ENCODE data around the gene POLR2E. TPM values are rescaled to one million over a fixed set of nuclear protein-coding genes. Genes with fewer than 3 reads are reported as not detected.

Gene POLR2E
- total and polyA plus RNA-seq, 9 of the 15 experiments (the other 6 are each of a cell fraction or from before 2014, with no cell fraction given) = 3.4 to 413 (median 244) TPM

DNA sequence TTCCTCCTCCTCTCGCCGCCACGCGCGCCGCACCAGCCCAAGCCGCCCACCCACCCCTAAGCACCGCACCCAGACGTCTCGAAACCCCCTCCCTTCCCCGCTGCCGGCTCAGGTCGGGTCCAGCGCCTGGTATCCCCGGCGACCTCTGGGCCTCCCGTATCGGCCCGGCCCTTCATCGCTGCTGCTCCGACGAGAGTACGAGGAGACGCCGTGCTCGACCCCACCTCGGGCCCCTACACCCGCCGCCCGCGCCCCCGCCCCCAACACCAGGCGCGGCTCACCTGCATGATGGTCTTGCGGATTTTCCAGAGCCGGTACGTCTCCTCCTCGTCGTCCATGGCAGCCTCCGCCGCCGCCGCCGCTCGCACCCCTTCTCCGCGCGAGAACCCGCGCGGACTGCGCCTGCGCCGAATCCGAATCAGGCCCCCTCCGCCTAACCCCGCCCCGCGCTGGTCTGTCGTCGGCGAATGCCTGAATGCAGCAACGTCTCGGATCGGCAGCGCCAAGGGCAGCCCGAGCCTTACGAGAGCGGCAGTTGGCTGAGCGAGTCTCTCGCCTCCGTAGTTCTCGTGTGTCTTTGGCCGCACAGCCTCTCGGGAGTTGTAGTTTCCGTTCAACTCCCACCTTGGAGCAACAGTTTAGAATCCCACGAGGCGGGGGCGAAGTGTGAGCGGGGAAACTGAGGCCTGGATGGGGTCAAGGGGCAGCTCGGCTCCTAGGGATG lies at the start of gene POLR2E (continued):
- 0 out of 2 replicates have a peak, but pooled peaks have one; percentile 40 for TF ChIP-seq ARID4B (CRISPR knock-in tag; IDR thresholded peaks at IDR 0.05)
- peak; percentile 84 for TF ChIP-seq CXXC5 (CRISPR knock-in tag; IDR thresholded peaks at IDR 0.05)
- no peak for TF ChIP-seq SNIP1 (IDR thresholded peaks at IDR 0.05; ENCODE audit: low read depth)
- TF ChIP-seq, protein P1, sequence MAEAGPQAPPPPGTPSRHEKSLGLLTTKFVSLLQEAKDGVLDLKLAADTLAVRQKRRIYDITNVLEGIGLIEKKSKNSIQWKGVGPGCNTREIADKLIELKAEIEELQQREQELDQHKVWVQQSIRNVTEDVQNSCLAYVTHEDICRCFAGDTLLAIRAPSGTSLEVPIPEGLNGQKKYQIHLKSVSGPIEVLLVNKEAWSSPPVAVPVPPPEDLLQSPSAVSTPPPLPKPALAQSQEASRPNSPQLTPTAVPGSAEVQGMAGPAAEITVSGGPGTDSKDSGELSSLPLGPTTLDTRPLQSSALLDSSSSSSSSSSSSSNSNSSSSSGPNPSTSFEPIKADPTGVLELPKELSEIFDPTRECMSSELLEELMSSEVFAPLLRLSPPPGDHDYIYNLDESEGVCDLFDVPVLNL (CRISPR knock-in tag; IDR thresholded peaks at IDR 0.05; ENCODE audit: low read depth) = no peak
- peak; percentile 56; the same call in 1 of the 2 replicates for TF ChIP-seq JUN (IDR thresholded peaks at IDR 0.05; ENCODE audit: borderline replicate concordance, low read depth, low read length)
- TF ChIP-seq JUN (CRISPR knock-in tag; IDR thresholded peaks at IDR 0.05; ENCODE audit: borderline replicate concordance) = no peak
- peak; percentile 95 for TF ChIP-seq SUPT5H (IDR thresholded peaks at IDR 0.05)
- peak; percentile 37 for TF ChIP-seq HNRNPLL (IDR thresholded peaks at IDR 0.05; ENCODE audit: low read depth, low read length, poor library complexity, severe bottlenecking)
- TF ChIP-seq, protein P2, sequence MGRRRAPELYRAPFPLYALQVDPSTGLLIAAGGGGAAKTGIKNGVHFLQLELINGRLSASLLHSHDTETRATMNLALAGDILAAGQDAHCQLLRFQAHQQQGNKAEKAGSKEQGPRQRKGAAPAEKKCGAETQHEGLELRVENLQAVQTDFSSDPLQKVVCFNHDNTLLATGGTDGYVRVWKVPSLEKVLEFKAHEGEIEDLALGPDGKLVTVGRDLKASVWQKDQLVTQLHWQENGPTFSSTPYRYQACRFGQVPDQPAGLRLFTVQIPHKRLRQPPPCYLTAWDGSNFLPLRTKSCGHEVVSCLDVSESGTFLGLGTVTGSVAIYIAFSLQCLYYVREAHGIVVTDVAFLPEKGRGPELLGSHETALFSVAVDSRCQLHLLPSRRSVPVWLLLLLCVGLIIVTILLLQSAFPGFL (CRISPR knock-in tag; IDR thresholded peaks at IDR 0.05) = no peak
- 0 out of 4 replicates have a peak, but pooled peaks of 1 of the 2 experiments have one; percentile 15 for TF ChIP-seq TEAD1 (CRISPR knock-in tag; IDR thresholded peaks at IDR 0.05)
- peak; percentile 72 for TF ChIP-seq CREB1 (IDR thresholded peaks at IDR 0.05)
- peak; percentile 76 for TF ChIP-seq CREB1 (CRISPR knock-in tag; IDR thresholded peaks at IDR 0.05)
- TF ChIP-seq SIN3A (IDR thresholded peaks at IDR 0.05; ENCODE audit: borderline replicate concordance in 2 of 2, control insufficient read depth in 1 of 2, low read depth in 2 of 2, low read length in 2 of 2) = peak in 1 of 2 experiments; percentile 70; a peak in 2 of 4 replicates
- TF ChIP-seq, protein P3, sequence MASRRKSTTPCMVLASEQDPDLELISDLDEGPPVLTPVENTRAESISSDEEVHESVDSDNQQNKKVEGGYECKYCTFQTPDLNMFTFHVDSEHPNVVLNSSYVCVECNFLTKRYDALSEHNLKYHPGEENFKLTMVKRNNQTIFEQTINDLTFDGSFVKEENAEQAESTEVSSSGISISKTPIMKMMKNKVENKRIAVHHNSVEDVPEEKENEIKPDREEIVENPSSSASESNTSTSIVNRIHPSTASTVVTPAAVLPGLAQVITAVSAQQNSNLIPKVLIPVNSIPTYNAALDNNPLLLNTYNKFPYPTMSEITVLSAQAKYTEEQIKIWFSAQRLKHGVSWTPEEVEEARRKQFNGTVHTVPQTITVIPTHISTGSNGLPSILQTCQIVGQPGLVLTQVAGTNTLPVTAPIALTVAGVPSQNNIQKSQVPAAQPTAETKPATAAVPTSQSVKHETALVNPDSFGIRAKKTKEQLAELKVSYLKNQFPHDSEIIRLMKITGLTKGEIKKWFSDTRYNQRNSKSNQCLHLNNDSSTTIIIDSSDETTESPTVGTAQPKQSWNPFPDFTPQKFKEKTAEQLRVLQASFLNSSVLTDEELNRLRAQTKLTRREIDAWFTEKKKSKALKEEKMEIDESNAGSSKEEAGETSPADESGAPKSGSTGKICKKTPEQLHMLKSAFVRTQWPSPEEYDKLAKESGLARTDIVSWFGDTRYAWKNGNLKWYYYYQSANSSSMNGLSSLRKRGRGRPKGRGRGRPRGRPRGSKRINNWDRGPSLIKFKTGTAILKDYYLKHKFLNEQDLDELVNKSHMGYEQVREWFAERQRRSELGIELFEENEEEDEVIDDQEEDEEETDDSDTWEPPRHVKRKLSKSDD (conservative IDR thresholded peaks at IDR 0.05; ENCODE audit: low read length) = peak; percentile 85; the same call in 1 of the 2 replicates
- TF ChIP-seq SRF (CRISPR knock-in tag; IDR thresholded peaks at IDR 0.05) = no peak
- peak; percentile 67 for TF ChIP-seq TBP (optimal IDR thresholded peaks at IDR 0.05; ENCODE audit: low read depth, low read length)
- TF ChIP-seq SIX5 (IDR thresholded peaks at IDR 0.05; ENCODE audit: borderline replicate concordance in 1 of 2, insufficient read depth in 1 of 2, low read depth in 1 of 2, low read length in 2 of 2) = peak; percentile 84 to 88

Data from K562 (cell line).